Retinal pigment epithelial cell (primary cell): ENCODE results near the gene TMEM63B.

Experiments used
- DNase-seq: peaks from one replicate; pipeline ENCODE4 v3.0.0-alpha.2; 2010; ENCODE audit warnings: low read depth
- H3K4me3 ChIP-seq: 2 replicates; pipeline ENCODE4 v1.5.1; 2011; ENCODE audit warnings: mild to moderate bottlenecking, low read length, control low read depth, moderate library complexity
- CTCF ChIP-seq: conservative IDR thresholded peaks from 2 replicates; pipeline ENCODE4 v1.5.1; 2011; ENCODE audit warnings: low read depth, low read length, control low read depth, inconsistent platforms

Gene TMEM63B

GRCh38 chr6:44120692-44121443 lies 6.5 kb upstream of the TMEM63B start:
- no peak for DNase-seq
- no peak for TF ChIP-seq CTCF
- H3K4me3 ChIP-seq: no peak overlapping the region

- TF ChIP-seq CTCF: no peak
- no peak overlapping the region for H3K4me3 ChIP-seq
- no peak for DNase-seq
Observed at GRCh38 chr6:44122801-44123200, 4.6 kb upstream of the TMEM63B start.

GRCh38 chr6:44123544-44123943 lies 3.8 kb upstream of the TMEM63B start:
- H3K4me3 ChIP-seq: no peak overlapping the region
- TF ChIP-seq CTCF: no peak
- DNase-seq: no peak

- no peak for DNase-seq
- H3K4me3 ChIP-seq: peak overlapping the region; percentile 69
- TF ChIP-seq CTCF: no peak
Observed at GRCh38 chr6:44126320-44127149, 819 bp upstream of the TMEM63B start.

- no peak for TF ChIP-seq CTCF
- peak overlapping the region; percentile 81 for H3K4me3 ChIP-seq
- no peak for DNase-seq
Observed at GRCh38 chr6:44128020-44128917, 915 bp downstream of the TMEM63B start.

GRCh38 chr6:44129841-44130322 lies 2.5 kb downstream of the TMEM63B start:
- no peak overlapping the region for H3K4me3 ChIP-seq
- no peak for DNase-seq
- no peak for TF ChIP-seq CTCF
